GM21576 (cell line): ENCODE data around the gene SMIM26.

Source experiments
- ATAC-seq: cut with Tn5 transposase; IDR thresholded peaks from one replicate; pipeline ENCODE4 v1.9.1; 2021; ENCODE audit warnings: mild to moderate bottlenecking, moderate library complexity; ENCODE audit not compliant: unreplicated experiment

Gene SMIM26

GRCh38 chr20:18578581-18578980, 11.3 kb downstream of the SMIM26 start:
- ATAC-seq: no peak

GRCh38 chr20:18580012-18580411, 12.8 kb downstream of the SMIM26 start:
- no peak for ATAC-seq

- no peak for ATAC-seq
Observed at GRCh38 chr20:18585134-18585533, 17.9 kb downstream of the SMIM26 start.

- peak; percentile 93 for ATAC-seq
Observed at GRCh38 chr20:18587665-18588573, 20.7 kb downstream of the SMIM26 start, which contains the start of gene DTD1. DTD1 (plus strand) TSS chr20:18588054; CDS start chr20:18588073, 19 bp downstream.

GRCh38 chr20:18588574-18588933, 21.3 kb downstream of the SMIM26 start:
- peak; percentile 11 for ATAC-seq

- ATAC-seq: no peak
Observed at GRCh38 chr20:18589941-18590674, 22.9 kb downstream of the SMIM26 start.

- ATAC-seq: no peak
Observed at GRCh38 chr20:18596270-18596669, 29.0 kb downstream of the SMIM26 start.

GRCh38 chr20:18609741-18610140, 42.5 kb downstream of the SMIM26 start:
- ATAC-seq: no peak

- no peak for ATAC-seq
Observed at GRCh38 chr20:18611492-18611891, 44.3 kb downstream of the SMIM26 start.

- no peak for ATAC-seq
Observed at GRCh38 chr20:18613553-18613952, 46.3 kb downstream of the SMIM26 start.

- no peak for ATAC-seq
Observed at GRCh38 chr20:18614244-18614643, 47.0 kb downstream of the SMIM26 start.

- ATAC-seq: no peak
Observed at GRCh38 chr20:18615020-18615650, 47.9 kb downstream of the SMIM26 start.
